Thoracic aorta (tissue), 2 donors: ENCODE results near the gene TMEM238L. TPM values are rescaled to one million over a fixed set of nuclear protein-coding genes. Genes with fewer than 3 reads are reported as not detected.

ENCODE experiments used
- ATAC-seq: fragments of 150-250 bp; one replicate; pipeline ENCODE4 v1.8.0; 2017; ENCODE audit warnings: low read depth; ENCODE audit not compliant: insufficient number of reproducible peaks, low FRiP score
- DNase-seq: peaks from one replicate; pipeline ENCODE4 v3.0.0-alpha.2; 2020; ENCODE audit warnings: low spot score
- H3K27ac ChIP-seq, 2 donors: fragments of 200-600 bp; sonication (generic); 1 replicate in 1 of 2; 2 replicates in 1 of 2; pipeline ENCODE4 v1.5.1; 2016; ENCODE audit warnings: mild to moderate bottlenecking in 2 of 2, moderate library complexity in 2 of 2
- H3K27me3 ChIP-seq: fragments of 200-600 bp; sonication (generic); replicated peaks from 2 replicates; pipeline ENCODE4 v1.6.0; 2016; ENCODE audit warnings: mild to moderate bottlenecking; ENCODE audit not compliant: insufficient read depth
- H3K36me3 ChIP-seq: fragments of 200-600 bp; sonication (generic); one replicate; pipeline ENCODE4 v1.5.1; 2016
- H3K4me1 ChIP-seq, 2 donors: fragments of 200-600 bp; sonication (generic); 1 replicate in 1 of 2; 2 replicates in 1 of 2; pipeline versions ENCODE4 v1.5.1 to v1.6.0; 2016; ENCODE audit warnings: low read depth in 2 of 2, mild to moderate bottlenecking in 1 of 2; ENCODE audit not compliant: control insufficient read depth in 1 of 2
- H3K4me3 ChIP-seq: fragments of 200-600 bp; sonication (generic); 2 replicates; pipeline ENCODE4 v1.5.1; 2016; ENCODE audit warnings: mild to moderate bottlenecking
- H3K9me3 ChIP-seq: fragments of 200-600 bp; sonication (generic); 2 replicates; pipeline ENCODE4 v1.5.1; 2016
- CTCF ChIP-seq: fragments of 200-600 bp; sonication (generic); IDR thresholded peaks from one replicate; pipeline ENCODE4 v1.5.1; 2019; ENCODE audit warnings: antibody characterized with exemption
- total RNA-seq, 2 donors: library from RNA; depleted of rRNA; stranded (reverse); fragments of >200 nt; gene quantifications; one replicate each; pipeline versions ENCODE4 v1.1.0 to v1.2.3, GENCODE V29; 2016

The TMEM238L gene
- total RNA-seq, 2 donors from 2014 or later, result not detected

GRCh38 chr17:10769840-10770239 lies 34.1 kb downstream of the TMEM238L start:
- no peaks in the 10 kb centered on the region for H3K36me3 ChIP-seq
- no peak overlapping the region for H3K4me3 ChIP-seq
- DNase-seq, result no peak
- ATAC-seq, result no peak
- no peaks in the 10 kb centered on the region for H3K4me1 ChIP-seq
- H3K9me3 ChIP-seq, result peaks cover 5% of the 10 kb centered on the region
- H3K27me3 ChIP-seq, result no peaks in the 10 kb centered on the region
- no peak overlapping the region for H3K27ac ChIP-seq
- TF ChIP-seq CTCF, result no peak

DNA sequence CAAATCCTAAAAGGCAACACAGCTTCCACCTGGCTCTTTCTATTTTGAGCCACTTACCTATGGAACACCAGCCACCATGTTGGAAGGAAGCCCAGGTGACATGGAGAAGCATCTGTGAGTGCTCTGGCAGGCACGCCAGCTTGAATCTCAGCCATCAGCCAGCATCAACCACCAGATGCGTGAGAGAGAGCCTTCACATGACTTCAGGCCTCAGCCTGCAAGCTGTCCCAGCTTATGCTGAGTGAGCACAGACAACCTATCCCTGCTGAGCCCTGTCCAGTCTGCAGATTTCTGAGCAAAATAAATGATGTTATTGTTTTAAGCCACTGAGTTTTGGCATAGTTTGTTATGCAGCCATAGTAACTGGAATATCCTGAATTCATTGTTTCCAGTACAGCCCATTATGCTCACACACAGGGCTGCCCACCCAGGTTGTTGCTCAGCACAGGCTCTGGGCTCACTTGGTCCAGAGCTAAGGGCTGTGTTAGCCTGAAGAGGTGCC lies 35.1 kb downstream of the TMEM238L start:
- TF ChIP-seq CTCF, result no peak
- H3K4me3 ChIP-seq, result no peak overlapping the region
- H3K27me3 ChIP-seq, result no peaks in the 10 kb centered on the region
- no peak for DNase-seq
- H3K9me3 ChIP-seq, result peaks cover 5% of the 10 kb centered on the region
- H3K36me3 ChIP-seq, result no peaks in the 10 kb centered on the region
- ATAC-seq, result no peak
- H3K4me1 ChIP-seq, result no peaks in the 10 kb centered on the region
- no peak overlapping the region for H3K27ac ChIP-seq

GRCh38 chr17:10767232-10767631 lies 36.7 kb downstream of the TMEM238L start:
- no peak for TF ChIP-seq CTCF
- no peak for ATAC-seq
- no peak for DNase-seq

GRCh38 chr17:10762037-10762436 lies 41.9 kb downstream of the TMEM238L start:
- Histone ChIP-seq H3K9me3 (no peaks in the 10 kb centered on the region), H3K27me3 (no peaks in the 10 kb centered on the region), H3K27ac (no peak overlapping the region), H3K4me3 (no peak overlapping the region), H3K4me1 (no peaks in the 10 kb centered on the region), H3K36me3 (no peaks in the 10 kb centered on the region)
- no peak for ATAC-seq
- TF ChIP-seq CTCF, result no peak
- no peak for DNase-seq

More at GRCh38 chr17:10767232-10767631, 36.7 kb downstream of the TMEM238L start:
- Histone ChIP-seq H3K27me3 (no peaks in the 10 kb centered on the region), H3K4me3 (no peak overlapping the region), H3K9me3 (peaks cover 1% of the 10 kb centered on the region), H3K27ac (no peak overlapping the region), H3K36me3 (no peaks in the 10 kb centered on the region), H3K4me1 (no peaks in the 10 kb centered on the region)

DNA sequence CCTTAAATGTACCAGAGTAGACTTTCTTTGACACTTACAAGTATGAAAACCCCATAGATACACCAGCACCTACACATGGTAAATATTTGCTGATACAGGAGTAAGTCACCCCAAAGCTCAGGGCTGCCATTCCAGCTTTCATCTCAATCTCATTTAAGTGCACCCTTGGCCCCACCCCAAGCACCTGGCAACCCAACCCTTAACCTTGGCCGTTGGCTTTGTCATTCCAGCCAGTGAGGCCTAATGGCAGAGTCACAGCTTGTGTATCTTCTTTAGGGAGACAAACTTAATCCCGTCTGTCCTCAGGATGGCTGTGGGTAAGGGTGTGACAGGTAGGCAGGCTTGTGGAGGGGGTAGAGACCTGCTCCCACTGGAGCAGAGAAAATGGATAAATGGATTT lies 42.6 kb downstream of the TMEM238L start:
- Histone ChIP-seq H3K4me3 (no peak overlapping the region), H3K27ac (no peak overlapping the region), H3K36me3 (no peaks in the 10 kb centered on the region), H3K4me1 (no peaks in the 10 kb centered on the region), H3K27me3 (no peaks in the 10 kb centered on the region), H3K9me3 (no peaks in the 10 kb centered on the region)
- no peak for DNase-seq
- no peak for ATAC-seq
- TF ChIP-seq CTCF, result no peak
